NCI-H2107 treated with DMSO at 0.1 percent for 48 hours (cell line): ENCODE measurements around the gene CASZ1.

Experiments used
- DNase-seq: peaks from one replicate; lab custom pipeline; 2025; ENCODE audit not compliant: unreplicated experiment; lab: John Stamatoyannopoulos, UW

CASZ1 gene

GRCh38 chr1:10776190-10776905 lies 20.1 kb downstream of the CASZ1 start:
- DNase-seq: peak; percentile 45

GRCh38 chr1:10775763-10776162 lies 20.7 kb downstream of the CASZ1 start:
- DNase-seq: no peak

GRCh38 chr1:10774615-10775310 lies 21.7 kb downstream of the CASZ1 start:
- DNase-seq: no peak

- DNase-seq: no peak
Measured at GRCh38 chr1:10773851-10774614, 22.4 kb downstream of the CASZ1 start.

- no peak for DNase-seq
Measured at GRCh38 chr1:10773376-10773775, 23.1 kb downstream of the CASZ1 start.

GRCh38 chr1:10772711-10773110 lies 23.7 kb downstream of the CASZ1 start:
- no peak for DNase-seq

GRCh38 chr1:10771789-10772188 lies 24.7 kb downstream of the CASZ1 start:
- peak; percentile 62 for DNase-seq

- no peak for DNase-seq
Measured at GRCh38 chr1:10768552-10768951, 27.9 kb downstream of the CASZ1 start.

- no peak for DNase-seq
Measured at GRCh38 chr1:10767282-10767681, 29.2 kb downstream of the CASZ1 start.

- DNase-seq: peak; percentile 57
Measured at GRCh38 chr1:10765734-10766478, 30.5 kb downstream of the CASZ1 start.

- DNase-seq: no peak
Measured at GRCh38 chr1:10765304-10765703, 31.1 kb downstream of the CASZ1 start.

- DNase-seq: no peak
Measured at GRCh38 chr1:10764296-10764798, 32.1 kb downstream of the CASZ1 start.

GRCh38 chr1:10762875-10763274 lies 33.6 kb downstream of the CASZ1 start:
- DNase-seq: no peak

- DNase-seq: no peak
Measured at GRCh38 chr1:10762153-10762523, 34.3 kb downstream of the CASZ1 start.

- DNase-seq: no peak
Measured at GRCh38 chr1:10761503-10762152, 34.8 kb downstream of the CASZ1 start.

GRCh38 chr1:10760566-10761502 lies 35.6 kb downstream of the CASZ1 start:
- DNase-seq: no peak

- DNase-seq: no peak
Measured at GRCh38 chr1:10759413-10760200, 36.8 kb downstream of the CASZ1 start.

- no peak for DNase-seq
Measured at GRCh38 chr1:10756842-10757241, 39.6 kb downstream of the CASZ1 start.
